Motor neuron (in vitro differentiated cells): ENCODE data around the gene C19orf73. TPM values are rescaled to one million over a fixed set of nuclear protein-coding genes. Genes with fewer than 3 reads are reported as not detected.
"Not testable (repeated sequence)": the region's sequence is repeated elsewhere in the genome, so short reads cannot be mapped to it uniquely, and the experiment has no call there.

Source experiments
- ATAC-seq, 8 experiments: fragments of 200-7000 bp; cut with Tn5 transposase; replicated peaks in 6 of 8; 2 replicates each; pipeline ENCODE4 v1.8.0; 2021; ENCODE audit warnings: mild to moderate bottlenecking in 8 of 8, moderate library complexity in 8 of 8
- H3K27ac ChIP-seq, 2 donors: fragments of 250-450 bp; sonication (Bioruptor Pico); 2 replicates each; pipeline ENCODE4 v1.9.0; 2021; ENCODE audit warnings: antibody characterized with exemption in 2 of 2, mild to moderate bottlenecking in 2 of 2, moderate library complexity in 1 of 2
- H3K4me1 ChIP-seq, 2 donors: fragments of 250-450 bp; sonication (Bioruptor Pico); replicated peaks in 1 of 2; 2 replicates each; pipeline ENCODE4 v1.6.1; 2021; ENCODE audit warnings: antibody characterized with exemption in 2 of 2, mild to moderate bottlenecking in 2 of 2, moderate library complexity in 1 of 2
- H3K4me3 ChIP-seq, 5 donors: fragments of 250-450 bp; sonication (Bioruptor Pico); 2 replicates each; pipeline ENCODE4 v1.9.0; 2021; ENCODE audit warnings: antibody characterized with exemption in 5 of 5, mild to moderate bottlenecking in 5 of 5, moderate library complexity in 4 of 5
- WGBS, 10 experiments: fragments of 450-650 bp; shearing (Covaris generic); methylation state at CpG; one replicate each; pipeline ENCODE4 v1.0.0; 2022; 5-methylcytosine and 5-hydroxymethylcytosine counted together
- in situ Hi-C, 9 experiments: fragments of 400-800 bp; cut with MboI; loops; one replicate each; pipeline ENCODE4 v1.15.0; 2021; ENCODE audit warnings: low sequenced_read_pairs in 9 of 9, low pct_unique_long_range_greater_than_20kb in 2 of 9; ENCODE audit not compliant: unreplicated experiment in 9 of 9
- total RNA-seq, 8 experiments: library from RNA; unstranded; fragments of 300-600 nt; gene quantifications; 2 replicates each; pipeline versions ENCODE4 v1.2.3 to v1.2.4, GENCODE V29; 2022

C19orf73 gene
- total RNA-seq, 8 experiments from 2014 or later, result 2.3 to 5.7 (median 3.4) TPM

GRCh38 chr19:49142866-49143335 lies 24.0 kb upstream of the C19orf73 start:
- in situ Hi-C loops, result no loop called here
- H3K4me1 ChIP-seq, result peaks cover 7 to 13% of the 10 kb centered on the region in 2 donors
- H3K27ac ChIP-seq, result peak overlapping the region in 1 of 2 donors; percentile 68
- WGBS, 10 experiments, result 0 to 71% (median 17%) methylated on average over 1 to 10 of the region's 21 CpGs; no CpG with 5 or more reads in 3 of the 10 experiments
- ATAC-seq, result peak; percentile 86 to 98 (median 91)
- H3K4me3 ChIP-seq, result peak overlapping the region; percentile 31 to 64 (median 40)

GRCh38 chr19:49141352-49141751 lies 22.4 kb upstream of the C19orf73 start:
- Histone ChIP-seq H3K4me1 (peaks cover 7 to 13% of the 10 kb centered on the region in 2 donors), H3K27ac (no peak overlapping the region), H3K4me3 (no peak overlapping the region)
- in situ Hi-C loops, result no loop called here
- 58 to 96% (median 85%) methylated on average over 2 to 6 of the region's 6 CpGs; no CpG with 5 or more reads in 2 of the 10 experiments for WGBS, 10 experiments
- no peak for ATAC-seq

- in situ Hi-C loops, result no loop called here
- 80 to 100% (median 86%) methylated on average over 2 to 4 of the region's 7 CpGs; no CpG with 5 or more reads in 5 of the 10 experiments for WGBS, 10 experiments
- ATAC-seq, result no peak
- Histone ChIP-seq H3K4me3 (no peak overlapping the region), H3K27ac (no peak overlapping the region), H3K4me1 (peaks cover 7 to 13% of the 10 kb centered on the region in 2 donors)
These were observed 22.0 kb upstream of the C19orf73 start for GRCh38 chr19:49140951-49141350.

- WGBS, 10 experiments, result 75 to 100% (median 88%) methylated on average over 1 to 4 of the region's 10 CpGs; no CpG with 5 or more reads in 6 of the 10 experiments
- H3K4me1 ChIP-seq, result no peaks in the 10 kb centered on the region
- ATAC-seq, result peak in 2 of 8 experiments; percentile 3 to 25
- H3K4me3 ChIP-seq, result no peak overlapping the region
- in situ Hi-C loops, result no loop called here
- H3K27ac ChIP-seq, result no peak overlapping the region
These were observed 17.8 kb upstream of the C19orf73 start for GRCh38 chr19:49136771-49137171.

GRCh38 chr19:49135686-49136085 lies 16.7 kb upstream of the C19orf73 start:
- in situ Hi-C loops, result no loop called here

GRCh38 chr19:49133621-49134454 lies 14.9 kb upstream of the C19orf73 start:
- in situ Hi-C loops, result no loop called here
- ATAC-seq, result peak in 6 of 8 experiments; percentile 5 to 77 (median 58)
- H3K4me3 ChIP-seq, result no peak overlapping the region
- H3K4me1 ChIP-seq, result peaks cover 0 to 3% of the 10 kb centered on the region in 2 donors
- 20 to 96% (median 88%) methylated on average over 1 to 11 of the region's 42 CpGs; no CpG with 5 or more reads in 4 of the 10 experiments for WGBS, 10 experiments
- H3K27ac ChIP-seq, result no peak overlapping the region

More at GRCh38 chr19:49135686-49136085, 16.7 kb upstream of the C19orf73 start:
- WGBS, 10 experiments, result 60 to 100% (median 88%) methylated on average over 1 to 3 of the region's 5 CpGs; no CpG with 5 or more reads in 4 of the 10 experiments
- H3K4me3 ChIP-seq, result no peak overlapping the region
- ATAC-seq, result no peak
- no peaks in the 10 kb centered on the region for H3K4me1 ChIP-seq
- H3K27ac ChIP-seq, result no peak overlapping the region

GRCh38 chr19:49132974-49133609 lies 14.1 kb upstream of the C19orf73 start:
- in situ Hi-C loops, result no loop called here
- no peak overlapping the region for H3K4me3 ChIP-seq
- ATAC-seq, result peak in 2 of 8 experiments; percentile 4
- H3K4me1 ChIP-seq, result peaks cover 0 to 7% of the 10 kb centered on the region in 2 donors
- no peak overlapping the region for H3K27ac ChIP-seq
- no CpG with 5 or more reads among the region's 49 CpGs for WGBS, 10 experiments

- ATAC-seq, result no peak
- Histone ChIP-seq H3K4me1 (peaks cover 5 to 15% of the 10 kb centered on the region in 2 donors), H3K4me3 (no peak overlapping the region), H3K27ac (no peak overlapping the region)
- in situ Hi-C loops, result no loop called here
- 60 to 100% (median 89%) methylated on average over 1 to 5 of the region's 24 CpGs; no CpG with 5 or more reads in 3 of the 10 experiments for WGBS, 10 experiments
These were observed 11.4 kb upstream of the C19orf73 start for GRCh38 chr19:49130325-49130724.

- peak in 4 of 8 experiments; percentile 23 to 52 (median 35) for ATAC-seq
- 8% methylated on average over 5 of the region's 16 CpGs; no CpG with 5 or more reads in 9 of the 10 experiments for WGBS, 10 experiments
- in situ Hi-C loops, result no loop called here
- Histone ChIP-seq H3K27ac (peak overlapping the region; percentile 72 to 83), H3K4me3 (peak overlapping the region; percentile 11 to 36 (median 28)), H3K4me1 (peaks cover 5 to 16% of the 10 kb centered on the region in 2 donors)
These were observed 10.3 kb upstream of the C19orf73 start for GRCh38 chr19:49129238-49129583.

- 7 to 89% (median 42%) methylated on average over 2 to 12 of the region's 15 CpGs; no CpG with 5 or more reads in 1 of the 10 experiments for WGBS, 10 experiments
- in situ Hi-C loops, result no loop called here
- H3K4me1 ChIP-seq, result peaks cover 5 to 16% of the 10 kb centered on the region in 2 donors
- peak overlapping the region; percentile 72 to 83 for H3K27ac ChIP-seq
- ATAC-seq, result peak in 4 of 8 experiments; percentile 4 to 32 (median 11)
- peak overlapping the region; percentile 11 to 36 (median 28) for H3K4me3 ChIP-seq
These were observed 9.7 kb upstream of the C19orf73 start for GRCh38 chr19:49128545-49129237.

- peak overlapping the region; percentile 77 to 84 for H3K27ac ChIP-seq
These were observed 9.0 kb upstream of the C19orf73 start for GRCh38 chr19:49127674-49128544.

GRCh38 chr19:49127225-49127624 lies 8.3 kb upstream of the C19orf73 start:
- 73 to 100% (median 92%) methylated on average over 3 to 12 of the region's 12 CpGs; no CpG with 5 or more reads in 1 of the 10 experiments for WGBS, 10 experiments
- in situ Hi-C loops, ATAC-seq, H3K4me3 ChIP-seq: not testable (repeated sequence)
- peaks cover 5 to 16% of the 10 kb centered on the region in 2 donors for H3K4me1 ChIP-seq
- H3K27ac ChIP-seq, result peak overlapping the region; percentile 77 to 84

More at GRCh38 chr19:49127674-49128544, 9.0 kb upstream of the C19orf73 start:
- ATAC-seq, result peak; percentile 90 to 98 (median 94)
- in situ Hi-C loops, result no loop called here
- 0 to 100% (median 68%) methylated on average over 1 to 4 of the region's 63 CpGs; no CpG with 5 or more reads in 5 of the 10 experiments for WGBS, 10 experiments
- Histone ChIP-seq H3K4me3 (peak overlapping the region; percentile 18 to 36 (median 28)), H3K4me1 (peaks cover 5 to 16% of the 10 kb centered on the region in 2 donors)
